VCaP (cell line): ENCODE data around the gene MYL12A.

Experiments
- H3K27ac ChIP-seq: fragments of 450-650 bp; 2 replicates; pipeline ENCODE4 v1.5.1; 2017
- TF ChIP-seq, protein P1 (sequence below): fragments of 450-650 bp; conservative IDR thresholded peaks from 2 replicates; pipeline ENCODE4 v1.5.1; 2017; ENCODE audit warnings: mild to moderate bottlenecking, moderate library complexity

Gene MYL12A

DNA sequence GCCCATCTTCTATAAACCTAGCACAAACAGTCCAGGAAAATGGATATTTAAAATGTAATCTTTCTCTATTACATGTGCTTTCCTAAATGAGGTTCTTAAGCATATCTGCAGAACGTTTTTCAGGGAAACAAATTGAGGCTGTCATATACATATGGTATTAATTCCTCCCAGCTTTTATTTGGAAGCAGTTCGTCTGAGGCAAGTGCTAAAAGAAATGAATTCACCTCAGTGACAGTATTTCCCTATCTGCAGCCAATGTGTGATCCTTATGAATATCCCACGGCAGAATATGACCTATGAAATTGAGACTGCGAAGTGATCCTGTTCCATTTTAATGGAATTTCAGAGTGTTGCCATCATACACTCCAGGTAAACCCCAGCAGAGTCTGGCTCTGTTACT lies 34.9 kb upstream of the MYL12A start:
- TF ChIP-seq, protein P1, sequence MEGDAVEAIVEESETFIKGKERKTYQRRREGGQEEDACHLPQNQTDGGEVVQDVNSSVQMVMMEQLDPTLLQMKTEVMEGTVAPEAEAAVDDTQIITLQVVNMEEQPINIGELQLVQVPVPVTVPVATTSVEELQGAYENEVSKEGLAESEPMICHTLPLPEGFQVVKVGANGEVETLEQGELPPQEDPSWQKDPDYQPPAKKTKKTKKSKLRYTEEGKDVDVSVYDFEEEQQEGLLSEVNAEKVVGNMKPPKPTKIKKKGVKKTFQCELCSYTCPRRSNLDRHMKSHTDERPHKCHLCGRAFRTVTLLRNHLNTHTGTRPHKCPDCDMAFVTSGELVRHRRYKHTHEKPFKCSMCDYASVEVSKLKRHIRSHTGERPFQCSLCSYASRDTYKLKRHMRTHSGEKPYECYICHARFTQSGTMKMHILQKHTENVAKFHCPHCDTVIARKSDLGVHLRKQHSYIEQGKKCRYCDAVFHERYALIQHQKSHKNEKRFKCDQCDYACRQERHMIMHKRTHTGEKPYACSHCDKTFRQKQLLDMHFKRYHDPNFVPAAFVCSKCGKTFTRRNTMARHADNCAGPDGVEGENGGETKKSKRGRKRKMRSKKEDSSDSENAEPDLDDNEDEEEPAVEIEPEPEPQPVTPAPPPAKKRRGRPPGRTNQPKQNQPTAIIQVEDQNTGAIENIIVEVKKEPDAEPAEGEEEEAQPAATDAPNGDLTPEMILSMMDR = no peak
- H3K27ac ChIP-seq = no peak overlapping the region

DNA sequence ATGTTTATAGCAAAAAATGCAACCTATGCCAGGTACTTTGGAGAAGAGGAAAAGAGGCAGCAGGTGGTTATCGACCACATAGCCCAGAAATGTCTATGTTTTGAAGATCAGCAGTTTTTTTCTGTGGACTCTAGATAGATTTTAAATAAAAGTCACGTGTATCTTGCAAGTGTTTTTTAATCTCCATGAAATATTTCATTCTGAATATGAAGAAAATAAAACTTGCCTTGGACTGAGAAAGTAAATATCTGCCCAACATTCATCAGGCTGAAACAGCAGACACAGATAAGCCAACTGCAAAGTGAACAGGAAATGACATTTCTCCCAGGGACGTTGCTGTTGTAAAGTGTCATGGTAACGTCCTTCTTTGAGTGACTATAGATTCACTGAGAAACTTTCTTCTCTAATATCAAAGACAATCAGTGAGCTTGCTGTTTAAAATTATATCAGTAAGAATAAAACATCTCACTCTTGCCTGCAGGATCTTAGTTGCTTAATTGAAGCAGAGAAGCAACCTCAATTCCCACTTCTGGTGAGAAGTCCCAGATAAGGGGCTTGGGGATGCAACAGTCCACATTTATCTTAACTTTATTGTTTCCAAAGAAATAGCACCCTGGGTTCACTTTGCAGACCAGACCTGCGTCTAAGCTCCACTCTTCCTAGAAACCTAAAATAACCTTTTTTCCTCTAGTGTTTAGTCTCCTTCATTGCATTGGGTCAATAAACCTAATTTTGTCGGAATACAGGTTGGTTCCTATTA lies 34.1 kb upstream of the MYL12A start:
- TF ChIP-seq, protein P1 = no peak
- no peak overlapping the region for H3K27ac ChIP-seq

DNA sequence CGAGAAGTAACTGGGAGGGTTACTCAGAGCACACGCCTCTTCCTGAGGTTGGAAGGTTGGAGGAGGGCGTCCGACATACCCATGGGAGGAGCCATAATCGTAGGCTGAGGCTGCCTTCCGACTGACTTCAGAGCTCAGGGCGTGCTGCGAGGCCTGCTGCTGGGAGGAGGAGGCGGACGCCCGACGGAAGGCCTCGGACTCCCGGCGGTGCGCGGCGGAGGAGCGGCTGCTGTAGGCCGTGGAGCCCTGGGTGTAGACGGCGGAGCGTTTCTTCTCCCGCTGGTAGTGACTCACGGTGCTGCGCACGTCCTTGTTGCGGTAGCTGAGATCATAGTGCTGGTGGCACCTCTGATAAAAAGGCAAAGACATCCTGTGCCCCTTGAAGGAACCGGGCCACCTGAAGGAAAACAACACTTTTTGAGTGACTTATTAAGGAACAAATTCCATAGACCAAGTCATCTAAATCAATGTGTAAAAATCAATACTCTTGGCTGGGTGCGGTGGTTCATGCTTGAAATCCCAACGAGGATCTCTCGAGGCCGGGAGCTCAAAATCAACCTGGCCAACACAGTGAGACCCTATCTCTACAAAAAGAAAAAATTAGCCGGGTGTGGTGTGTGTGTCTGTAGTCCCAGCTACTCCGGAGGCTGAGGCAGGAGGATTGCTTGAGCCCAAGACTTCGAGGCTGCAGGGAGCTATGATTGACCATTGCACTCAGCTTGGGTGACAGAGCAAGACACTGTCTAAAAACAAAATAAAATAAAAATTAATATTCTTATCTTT lies 32.6 kb upstream of the MYL12A start:
- no peak overlapping the region for H3K27ac ChIP-seq
- TF ChIP-seq, protein P1 = no peak

DNA sequence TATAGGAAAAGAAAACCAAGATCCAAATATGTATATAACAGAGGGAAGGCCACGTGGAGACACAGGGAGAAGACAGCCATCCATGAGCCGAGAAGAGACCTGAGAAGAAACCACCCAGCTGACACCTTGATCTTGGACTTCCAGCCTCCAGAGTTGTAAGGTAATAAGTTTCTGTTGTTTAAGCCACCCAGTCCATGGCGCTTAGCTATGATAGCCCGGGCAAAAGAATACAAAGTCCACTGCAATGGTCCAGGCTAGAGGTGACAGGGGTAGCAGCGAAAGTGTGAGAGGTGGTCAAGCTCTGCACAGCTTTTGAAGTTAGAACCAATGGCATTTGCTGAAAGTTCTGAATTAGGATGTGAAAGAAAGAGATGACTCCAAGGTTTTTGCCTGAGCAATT lies 30.6 kb upstream of the MYL12A start:
- TF ChIP-seq, protein P1 = no peak
- no peak overlapping the region for H3K27ac ChIP-seq

DNA sequence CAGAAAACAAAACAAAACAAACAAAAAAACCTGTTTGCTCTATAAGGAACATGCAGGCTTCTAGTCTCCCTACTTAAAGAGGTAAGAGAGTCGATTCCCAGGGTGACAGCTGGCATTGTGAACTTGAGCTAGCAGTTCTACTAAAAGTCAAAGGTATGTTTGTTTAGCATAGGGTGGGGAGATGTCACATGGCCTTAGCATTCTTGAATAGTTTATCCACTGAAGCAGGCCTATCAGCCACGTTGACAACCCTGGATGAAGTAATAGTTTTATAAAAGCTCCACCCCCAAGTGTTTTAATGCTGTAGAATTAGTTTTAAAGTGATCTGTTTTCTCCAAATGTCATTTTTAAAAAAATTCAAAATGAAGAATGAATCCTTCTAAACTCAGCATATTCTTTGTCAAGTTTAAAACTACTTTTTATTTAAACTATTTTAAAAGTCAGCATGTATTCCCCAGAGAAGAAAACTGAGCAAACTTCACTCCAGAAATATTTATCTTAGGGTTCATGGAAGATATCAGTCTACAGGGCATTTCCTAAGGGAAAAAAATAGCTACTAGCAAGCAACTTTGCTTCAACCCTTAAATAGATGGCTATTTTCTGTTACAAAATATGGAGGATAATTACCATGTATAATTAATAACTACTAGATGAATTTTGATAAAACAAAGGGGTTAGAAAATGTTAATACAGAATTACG lies 29.5 kb upstream of the MYL12A start:
- no peak overlapping the region for H3K27ac ChIP-seq
- TF ChIP-seq, protein P1 = no peak

DNA sequence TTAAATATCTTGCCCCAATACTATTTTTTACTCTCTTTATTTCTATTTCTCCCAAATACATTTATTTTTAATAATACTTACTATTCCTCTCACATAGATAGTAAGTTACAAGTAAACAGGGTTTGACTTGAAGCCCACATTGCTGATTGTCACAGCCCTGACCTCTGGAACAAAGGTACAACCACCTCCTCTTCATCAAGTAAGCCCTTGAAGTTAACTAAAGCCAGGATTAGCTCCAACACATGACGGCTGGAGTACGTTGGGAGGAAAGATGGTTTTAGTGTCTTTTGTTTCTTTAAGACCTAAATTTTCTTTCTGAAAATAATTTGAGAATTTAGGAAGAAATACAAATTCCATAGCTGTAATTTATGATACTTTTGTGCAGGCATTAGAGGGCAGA lies 28.8 kb upstream of the MYL12A start:
- TF ChIP-seq, protein P1 = no peak
- no peak overlapping the region for H3K27ac ChIP-seq

DNA sequence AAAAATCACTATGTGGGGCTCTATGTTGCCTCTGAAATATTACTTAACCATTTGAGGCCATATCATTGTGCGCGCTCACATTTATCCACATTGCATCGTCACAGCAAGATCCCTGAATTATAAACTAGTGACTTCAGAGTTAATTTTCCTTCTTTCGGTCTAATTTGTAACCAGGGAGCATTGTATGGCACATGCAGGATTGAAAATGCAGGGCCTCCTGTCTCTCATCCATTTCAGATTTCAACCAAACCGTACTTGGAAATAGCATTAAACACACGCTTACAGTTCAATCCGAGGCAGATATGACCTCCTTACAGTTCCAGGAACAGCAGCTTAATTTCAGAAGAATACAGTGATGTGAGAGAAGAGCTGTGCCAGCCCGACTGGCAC lies 28.4 kb upstream of the MYL12A start:
- H3K27ac ChIP-seq = no peak overlapping the region
- TF ChIP-seq, protein P1 = no peak
